ENCODE measurements around the gene ABHD12. TPM values are rescaled to one million over a fixed set of nuclear protein-coding genes. Genes with fewer than 3 reads are reported as not detected.
"Not testable (repeated sequence)": the region's sequence is repeated elsewhere in the genome, so short reads cannot be mapped to it uniquely, and the experiment has no call there.

Gene ABHD12
- total RNA-seq, 1 donor from 2014 or later: 42.9 TPM

DNA sequence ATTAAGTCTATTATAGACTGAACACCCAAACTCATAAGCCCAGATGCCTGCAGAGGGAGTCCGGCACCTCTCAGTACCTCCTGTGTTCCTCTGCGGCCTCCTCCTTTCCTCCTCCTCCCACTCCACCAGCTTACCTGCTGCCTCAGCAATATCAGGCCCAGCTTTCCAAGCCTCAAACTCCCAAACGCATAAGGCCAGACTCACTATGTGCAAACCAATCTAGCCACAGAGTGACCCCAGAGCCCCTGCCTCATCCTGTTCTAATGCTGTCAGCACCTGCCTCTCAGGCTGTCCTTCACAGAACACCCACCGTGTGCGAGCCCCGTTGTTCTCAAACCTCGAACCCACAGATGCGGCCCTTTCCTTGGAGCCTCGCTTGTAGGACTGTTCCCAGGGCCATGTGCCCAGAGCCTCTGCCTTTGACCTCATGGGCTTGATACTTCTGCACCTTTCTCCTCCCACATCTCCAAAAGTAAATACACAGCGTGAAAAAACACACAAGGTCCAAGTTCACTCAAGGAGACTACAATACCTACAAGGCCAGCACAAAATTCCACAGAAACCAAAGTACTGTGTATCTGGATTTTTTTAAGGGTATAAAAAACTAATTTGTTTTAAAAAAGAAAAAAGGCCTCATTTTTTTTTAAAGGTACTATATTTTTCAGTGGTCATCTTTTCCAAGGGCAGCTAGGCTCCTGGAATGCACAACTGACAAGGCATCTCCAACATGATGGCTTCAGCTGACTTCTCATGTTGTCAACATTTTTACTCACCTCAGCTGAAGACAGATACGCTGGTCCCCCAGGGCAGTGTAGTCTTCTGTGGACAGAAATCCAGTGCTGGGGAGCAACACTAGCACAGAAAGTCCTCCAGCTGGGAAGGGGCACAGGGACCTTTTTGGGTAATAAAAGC is 52.3 kb downstream of the ABHD12 start:
- peaks cover 3% of the 10 kb centered on the region for H3K36me3 Mint-ChIP-seq (ENCODE audit: unreplicated experiment)
- H3K27ac Mint-ChIP-seq (ENCODE audit: unreplicated experiment): no peak overlapping the region
- TF ChIP-seq CTCF (IDR thresholded peaks at IDR 0.05): no peak
- no peaks in the 10 kb centered on the region for H3K27me3 Mint-ChIP-seq (ENCODE audit: unreplicated experiment)
- H3K9me3 Mint-ChIP-seq (ENCODE audit: unreplicated experiment): no peaks in the 10 kb centered on the region
- peaks cover 4% of the 10 kb centered on the region for H3K4me1 Mint-ChIP-seq (ENCODE audit: unreplicated experiment)
- no peak for DNase-seq (ENCODE audit: extremely low spot score, unreplicated experiment)
- no peak overlapping the region for H3K4me3 Mint-ChIP-seq (ENCODE audit: unreplicated experiment)

- DNase-seq (ENCODE audit: extremely low spot score, unreplicated experiment): no peak
- peak; percentile 44 for TF ChIP-seq CTCF (IDR thresholded peaks at IDR 0.05)
- Mint-ChIP-seq H3K36me3 (ENCODE audit: unreplicated experiment) (peaks cover 3% of the 10 kb centered on the region), H3K4me3 (ENCODE audit: unreplicated experiment) (no peak overlapping the region), H3K4me1 (ENCODE audit: unreplicated experiment) (peaks cover 4% of the 10 kb centered on the region), H3K27me3 (ENCODE audit: unreplicated experiment) (no peaks in the 10 kb centered on the region), H3K27ac (ENCODE audit: unreplicated experiment) (no peak overlapping the region), H3K9me3 (ENCODE audit: unreplicated experiment) (no peaks in the 10 kb centered on the region)
These were observed 53.8 kb downstream of the ABHD12 start for GRCh38 chr20:25336561-25337422.

GRCh38 chr20:25334972-25335371 is 55.7 kb downstream of the ABHD12 start:
- H3K27ac Mint-ChIP-seq (ENCODE audit: unreplicated experiment); H3K4me3 Mint-ChIP-seq (ENCODE audit: unreplicated experiment); H3K27me3 Mint-ChIP-seq (ENCODE audit: unreplicated experiment); H3K36me3 Mint-ChIP-seq (ENCODE audit: unreplicated experiment); H3K4me1 Mint-ChIP-seq (ENCODE audit: unreplicated experiment); H3K9me3 Mint-ChIP-seq (ENCODE audit: unreplicated experiment); DNase-seq (ENCODE audit: extremely low spot score, unreplicated experiment): not testable (repeated sequence)

DNA sequence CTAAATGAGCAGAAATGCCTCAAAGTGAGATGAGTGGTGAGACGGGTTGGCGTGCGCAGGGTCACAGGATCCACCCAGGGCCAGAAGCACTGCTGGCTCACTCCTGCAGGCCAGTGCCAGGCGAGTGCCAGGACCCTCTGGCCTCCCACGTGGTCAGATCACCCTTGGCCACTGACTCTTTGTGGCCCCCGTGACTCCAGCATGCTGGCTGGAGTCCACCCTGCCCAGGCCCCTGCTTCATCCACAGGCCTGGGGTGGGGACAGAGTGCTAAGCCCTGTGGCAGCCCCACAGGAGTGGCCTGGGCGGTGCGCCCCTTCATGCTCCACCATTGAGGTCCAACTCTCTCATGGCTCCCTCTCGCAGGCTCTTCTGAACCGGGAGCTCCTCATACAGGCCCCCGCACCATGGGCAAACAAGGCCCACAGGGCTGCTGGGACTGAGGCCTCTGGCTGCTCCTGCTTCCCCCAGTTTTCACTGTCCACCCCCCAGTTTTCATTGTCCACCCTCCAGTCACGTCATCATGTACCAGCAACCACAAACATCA is 61.6 kb downstream of the ABHD12 start:
- peaks cover 3% of the 10 kb centered on the region for H3K36me3 Mint-ChIP-seq (ENCODE audit: unreplicated experiment)
- H3K9me3 Mint-ChIP-seq (ENCODE audit: unreplicated experiment): peaks cover 4% of the 10 kb centered on the region
- no peaks in the 10 kb centered on the region for H3K4me1 Mint-ChIP-seq (ENCODE audit: unreplicated experiment)
- no peak overlapping the region for H3K4me3 Mint-ChIP-seq (ENCODE audit: unreplicated experiment)
- no peak for TF ChIP-seq CTCF (IDR thresholded peaks at IDR 0.05)
- H3K27ac Mint-ChIP-seq (ENCODE audit: unreplicated experiment): no peak overlapping the region
- no peaks in the 10 kb centered on the region for H3K27me3 Mint-ChIP-seq (ENCODE audit: unreplicated experiment)
- DNase-seq (ENCODE audit: extremely low spot score, unreplicated experiment): no peak

DNA sequence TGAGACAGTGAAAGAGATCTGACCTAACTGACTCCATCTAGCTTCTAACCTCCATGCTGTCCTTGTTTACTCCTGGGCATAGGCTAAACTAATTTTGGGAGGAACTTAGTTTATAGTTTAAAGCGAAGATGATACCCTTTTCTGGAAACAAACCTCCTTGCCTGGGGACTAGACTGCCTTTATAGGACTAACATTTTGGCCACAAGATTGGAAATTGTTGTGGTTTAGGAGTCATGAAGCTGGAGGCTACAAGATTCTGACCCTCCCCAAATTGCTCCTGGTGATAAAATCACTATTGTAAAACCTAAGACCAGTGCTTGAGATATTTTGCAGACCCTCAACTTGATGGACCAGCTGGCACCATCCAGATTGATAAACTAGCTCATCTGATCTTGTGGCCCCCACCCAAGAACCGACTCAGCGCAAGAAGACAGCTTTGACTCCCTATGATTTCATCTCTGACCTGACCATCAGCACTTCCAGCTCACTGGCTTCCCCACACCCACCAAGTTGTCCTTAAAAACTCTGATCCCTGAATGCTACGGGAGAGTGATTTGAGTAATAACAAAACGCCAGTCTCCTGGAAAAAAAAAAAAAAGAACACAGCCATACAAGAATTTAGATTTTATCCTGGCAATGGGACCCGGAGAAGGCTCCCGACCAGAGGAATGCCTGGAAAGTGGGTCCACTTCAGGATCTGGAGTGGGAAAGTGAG is 63.0 kb downstream of the ABHD12 start:
- H3K9me3 Mint-ChIP-seq (ENCODE audit: unreplicated experiment): peaks cover 4% of the 10 kb centered on the region
- H3K27me3 Mint-ChIP-seq (ENCODE audit: unreplicated experiment): no peaks in the 10 kb centered on the region
- TF ChIP-seq CTCF (IDR thresholded peaks at IDR 0.05): no peak
- no peak for DNase-seq (ENCODE audit: extremely low spot score, unreplicated experiment)
- H3K27ac Mint-ChIP-seq (ENCODE audit: unreplicated experiment): no peak overlapping the region
- H3K36me3 Mint-ChIP-seq (ENCODE audit: unreplicated experiment): peaks cover 5% of the 10 kb centered on the region
- no peaks in the 10 kb centered on the region for H3K4me1 Mint-ChIP-seq (ENCODE audit: unreplicated experiment)
- H3K4me3 Mint-ChIP-seq (ENCODE audit: unreplicated experiment): no peak overlapping the region
